ENCODE measurements around the gene THSD4.

DNA sequence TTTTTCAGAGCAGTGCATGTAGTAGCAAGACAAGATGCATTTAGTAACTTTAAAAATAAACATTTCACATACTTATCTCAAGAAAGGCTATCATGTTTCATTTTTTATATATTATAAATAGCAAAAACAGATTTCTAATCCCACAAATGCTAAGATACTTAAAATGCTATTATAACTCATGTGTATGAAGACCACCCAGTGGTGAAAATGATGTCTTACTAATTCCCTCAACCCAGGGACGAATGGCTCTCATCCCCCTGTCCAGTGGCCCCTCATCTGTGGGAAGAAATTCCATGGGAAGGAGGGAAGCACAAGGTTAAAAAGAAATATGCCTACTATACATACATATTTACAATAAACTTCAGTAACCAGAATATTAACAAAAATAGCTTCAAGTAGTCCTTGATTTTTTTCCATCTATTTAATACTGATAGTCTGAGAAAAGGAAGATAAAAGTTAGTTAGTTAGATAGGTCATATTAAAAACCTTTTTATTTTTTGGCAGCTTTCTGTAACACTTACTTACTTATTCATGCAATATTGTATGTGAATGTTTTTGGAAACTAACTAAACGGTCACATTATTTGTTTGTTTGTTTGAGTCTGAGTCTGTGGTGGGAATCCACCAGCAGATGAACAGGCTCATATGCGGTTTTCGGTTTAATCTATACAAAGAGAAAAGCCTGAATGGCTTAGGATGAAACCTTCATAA, 709.9 kb downstream of the THSD4 start:
- TF ChIP-seq EZH2 (IDR thresholded peaks at IDR 0.05; ENCODE audit: borderline replicate concordance, low read length), result no peak
- TF ChIP-seq, protein P1, sequence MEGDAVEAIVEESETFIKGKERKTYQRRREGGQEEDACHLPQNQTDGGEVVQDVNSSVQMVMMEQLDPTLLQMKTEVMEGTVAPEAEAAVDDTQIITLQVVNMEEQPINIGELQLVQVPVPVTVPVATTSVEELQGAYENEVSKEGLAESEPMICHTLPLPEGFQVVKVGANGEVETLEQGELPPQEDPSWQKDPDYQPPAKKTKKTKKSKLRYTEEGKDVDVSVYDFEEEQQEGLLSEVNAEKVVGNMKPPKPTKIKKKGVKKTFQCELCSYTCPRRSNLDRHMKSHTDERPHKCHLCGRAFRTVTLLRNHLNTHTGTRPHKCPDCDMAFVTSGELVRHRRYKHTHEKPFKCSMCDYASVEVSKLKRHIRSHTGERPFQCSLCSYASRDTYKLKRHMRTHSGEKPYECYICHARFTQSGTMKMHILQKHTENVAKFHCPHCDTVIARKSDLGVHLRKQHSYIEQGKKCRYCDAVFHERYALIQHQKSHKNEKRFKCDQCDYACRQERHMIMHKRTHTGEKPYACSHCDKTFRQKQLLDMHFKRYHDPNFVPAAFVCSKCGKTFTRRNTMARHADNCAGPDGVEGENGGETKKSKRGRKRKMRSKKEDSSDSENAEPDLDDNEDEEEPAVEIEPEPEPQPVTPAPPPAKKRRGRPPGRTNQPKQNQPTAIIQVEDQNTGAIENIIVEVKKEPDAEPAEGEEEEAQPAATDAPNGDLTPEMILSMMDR (conservative IDR thresholded peaks at IDR 0.05 in 1 of 2, IDR thresholded peaks at IDR 0.05 in 1 of 2; ENCODE audit: extremely low read depth in 1 of 2, insufficient read depth in 1 of 2, low read depth in 1 of 2, low read length in 2 of 2), result no peak
